OCI-M2 (cell line): ENCODE measurements around the gene FOXJ3.

Source experiments
- DNase-seq: peaks from one replicate; lab custom pipeline; 2025; ENCODE audit not compliant: unreplicated experiment; lab: John Stamatoyannopoulos, UW

Gene FOXJ3

DNA sequence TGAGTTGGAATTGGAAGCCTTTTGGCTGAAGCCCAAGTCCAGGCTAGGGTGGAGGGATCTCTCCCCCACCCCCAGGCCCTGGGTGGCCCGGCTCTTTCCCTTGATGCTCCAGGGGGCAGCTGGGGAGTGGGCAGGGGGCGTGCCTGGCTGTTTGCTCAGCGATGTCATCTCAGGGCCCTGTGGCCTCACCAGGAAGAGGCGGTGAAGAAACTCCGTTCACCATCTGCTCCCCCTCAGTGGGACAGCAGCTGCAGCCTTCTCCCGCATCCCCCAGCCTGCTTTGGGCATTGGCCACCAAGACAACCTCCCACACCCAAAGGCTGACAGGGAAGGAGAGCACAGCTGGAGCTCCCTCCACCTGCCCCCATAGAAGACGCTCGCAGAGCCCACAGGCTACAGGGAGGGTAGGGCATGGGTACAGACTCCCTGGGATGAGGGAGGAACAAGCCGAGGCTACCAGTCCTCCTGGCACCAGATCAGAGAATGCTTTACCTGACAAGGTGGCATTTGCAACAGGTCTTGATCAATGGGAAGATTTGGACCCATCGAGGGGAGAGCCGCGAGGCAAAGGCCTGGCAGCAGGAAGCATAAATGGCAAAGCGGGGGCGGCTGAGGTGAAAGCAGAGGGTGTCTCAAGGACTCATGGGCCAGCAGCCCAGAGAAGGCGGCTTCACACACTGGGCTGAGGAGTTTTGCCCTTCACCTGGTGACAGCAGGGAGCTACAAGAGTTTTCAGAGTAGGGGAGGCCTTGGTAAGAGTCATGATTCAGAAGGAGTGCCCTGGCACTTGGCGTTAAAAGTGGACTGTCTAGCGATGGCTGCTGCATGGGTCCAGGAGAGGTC, 164.0 kb downstream of the FOXJ3 start:
- DNase-seq: no peak

DNA sequence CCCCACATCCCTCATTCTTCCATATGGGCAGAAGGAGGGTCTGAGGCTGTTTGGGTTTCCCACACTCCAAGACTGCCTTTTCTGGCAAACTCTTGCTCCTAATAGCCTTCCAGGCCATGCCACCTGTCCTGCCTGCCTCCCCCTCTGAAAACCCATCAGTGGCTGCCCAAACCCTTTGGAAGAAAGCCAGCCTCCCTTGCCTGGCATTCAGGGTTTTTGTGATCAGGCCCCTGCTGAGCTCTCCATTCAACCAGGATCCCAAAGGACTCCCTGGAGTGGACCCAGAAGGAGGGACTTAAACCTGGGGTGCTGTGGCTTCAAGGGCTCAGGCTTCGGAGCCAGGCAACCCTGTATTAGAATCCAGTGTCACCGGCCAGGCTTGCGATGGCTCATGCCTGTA, 166.3 kb downstream of the FOXJ3 start:
- no peak for DNase-seq

DNA sequence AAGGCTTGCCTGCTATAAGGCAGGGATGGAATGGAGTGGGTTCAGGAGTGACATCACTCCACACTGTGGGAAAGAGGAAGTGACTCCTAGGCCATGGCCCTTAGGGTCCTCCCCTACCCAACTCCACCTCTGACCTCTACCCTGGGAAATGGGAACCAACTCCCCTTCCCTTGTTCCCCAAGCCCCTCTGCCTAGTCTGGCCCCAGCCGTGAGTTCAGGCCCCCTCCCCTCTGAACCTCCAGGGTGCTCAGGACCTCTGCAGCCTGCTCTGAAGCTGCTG, 166.7 kb downstream of the FOXJ3 start:
- DNase-seq: no peak

DNA sequence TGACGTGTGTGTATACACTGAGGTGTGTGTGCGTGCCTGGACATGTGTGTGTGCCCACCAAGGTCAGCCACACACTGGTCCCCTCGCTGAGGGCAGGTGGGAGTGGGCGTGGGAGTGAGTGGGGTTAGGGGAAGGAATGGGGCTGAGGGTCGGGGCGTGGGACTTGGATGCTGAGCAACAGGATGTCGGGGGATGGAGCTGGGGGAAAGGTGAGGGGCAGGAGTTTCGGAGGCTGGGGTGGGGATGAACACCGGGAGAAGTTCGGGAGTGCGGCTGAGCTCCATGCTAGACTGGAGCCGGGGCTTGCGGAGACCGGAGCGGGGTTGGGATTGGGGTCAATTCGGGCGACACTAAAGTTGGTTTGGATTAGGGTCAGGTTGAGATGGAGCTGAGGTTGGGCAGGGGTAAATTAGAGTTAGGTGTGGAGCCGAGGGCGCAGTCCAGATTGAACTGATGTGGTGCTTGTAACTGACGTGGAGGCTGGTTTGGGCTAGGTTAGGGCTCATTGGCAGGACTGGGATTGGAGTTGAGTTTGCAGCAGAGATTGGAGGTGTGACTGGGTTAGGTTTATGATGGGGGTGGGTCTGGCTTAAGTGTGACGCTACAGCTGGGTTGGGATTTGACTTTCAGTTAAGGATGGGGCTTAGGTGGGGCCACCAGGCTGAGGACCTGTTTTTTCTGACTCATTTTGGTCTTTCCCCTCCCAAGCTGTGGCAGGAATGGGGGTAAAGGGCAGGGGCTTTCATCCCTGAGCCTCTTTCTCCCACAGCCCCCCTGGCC, 167.2 kb downstream of the FOXJ3 start:
- DNase-seq: no peak

DNA sequence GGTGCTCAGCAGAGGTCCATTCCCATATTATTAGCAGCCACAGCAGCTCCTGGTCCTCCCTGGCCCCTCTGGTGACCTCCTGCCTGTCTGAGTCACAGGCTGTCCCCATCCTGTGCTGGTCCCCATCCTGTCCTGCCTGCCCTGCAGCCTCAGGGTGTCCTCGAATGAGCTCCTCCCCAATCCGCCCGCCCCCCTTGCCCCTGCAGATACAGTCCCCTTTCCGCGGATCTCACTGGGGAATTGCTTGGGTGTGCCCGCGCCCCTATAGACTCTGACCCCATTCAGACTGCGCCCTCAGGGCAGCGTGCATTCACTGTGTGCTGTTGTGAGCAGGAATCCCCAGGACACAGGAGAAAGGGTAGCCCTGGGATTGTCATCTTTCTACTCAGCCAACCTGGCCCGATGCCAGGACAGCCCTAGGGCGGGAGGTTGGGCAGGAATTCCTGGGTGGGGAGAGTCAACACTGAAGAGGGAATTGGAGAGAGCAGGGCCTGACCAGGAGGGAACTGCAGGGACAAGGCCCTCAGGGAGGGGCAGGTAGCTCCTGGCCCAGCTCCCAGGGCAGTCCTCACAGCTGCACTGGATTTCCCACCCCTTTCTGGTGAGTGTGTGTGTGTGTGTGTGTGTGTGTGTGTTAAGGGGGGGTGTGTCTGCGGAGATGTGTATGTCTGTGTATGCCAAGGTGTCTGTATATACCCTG, 169.4 kb downstream of the FOXJ3 start:
- no peak for DNase-seq

DNA sequence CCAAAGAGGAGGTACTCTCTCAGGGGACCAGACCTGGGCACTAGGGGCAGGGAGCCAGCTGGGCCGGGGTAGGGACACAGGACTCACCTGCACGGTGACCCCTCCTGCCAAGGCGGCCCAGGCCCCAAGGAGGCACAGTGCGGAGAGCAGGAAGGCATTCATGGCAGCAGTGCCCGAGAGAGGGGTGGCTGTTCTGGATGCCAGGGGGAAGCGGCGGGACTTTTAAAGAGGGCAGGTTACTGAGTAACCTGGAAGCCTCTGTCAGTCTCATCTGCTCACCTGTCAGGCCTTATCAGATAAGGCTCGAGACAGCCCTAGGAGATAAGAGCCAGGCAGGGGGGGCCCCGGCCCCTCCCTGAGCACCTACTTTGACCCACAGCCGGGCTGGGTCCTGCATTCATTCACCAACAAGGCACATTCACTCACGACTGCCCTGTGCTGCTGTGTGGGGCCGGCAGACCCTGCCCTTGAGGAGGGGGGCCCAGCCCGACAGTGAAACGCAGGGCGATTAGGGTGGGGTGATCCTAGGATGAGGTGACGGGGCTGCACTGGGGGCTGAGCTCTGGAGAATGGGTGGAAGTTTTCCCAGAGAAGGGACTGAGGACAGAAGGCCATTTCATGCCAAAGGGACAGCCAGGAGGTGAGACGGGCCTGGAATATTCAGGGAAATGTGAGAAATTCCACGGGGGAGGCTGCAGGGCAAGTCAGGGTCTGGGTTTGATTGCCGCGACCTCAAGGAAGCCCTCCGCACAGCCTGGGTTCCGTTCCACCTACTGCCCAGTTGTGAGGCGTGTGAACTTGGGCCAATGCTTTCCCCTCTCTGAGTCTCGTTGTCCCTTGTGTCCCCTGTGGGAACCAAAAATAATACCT, 170.2 kb downstream of the FOXJ3 start, which contains the start of gene GUCA2A:
TSS of gene GUCA2A (minus strand) at position 195 of the 870 bp plus-strand sequence. CDS start at position 162, 33 bp downstream.
- DNase-seq: no peak

DNA sequence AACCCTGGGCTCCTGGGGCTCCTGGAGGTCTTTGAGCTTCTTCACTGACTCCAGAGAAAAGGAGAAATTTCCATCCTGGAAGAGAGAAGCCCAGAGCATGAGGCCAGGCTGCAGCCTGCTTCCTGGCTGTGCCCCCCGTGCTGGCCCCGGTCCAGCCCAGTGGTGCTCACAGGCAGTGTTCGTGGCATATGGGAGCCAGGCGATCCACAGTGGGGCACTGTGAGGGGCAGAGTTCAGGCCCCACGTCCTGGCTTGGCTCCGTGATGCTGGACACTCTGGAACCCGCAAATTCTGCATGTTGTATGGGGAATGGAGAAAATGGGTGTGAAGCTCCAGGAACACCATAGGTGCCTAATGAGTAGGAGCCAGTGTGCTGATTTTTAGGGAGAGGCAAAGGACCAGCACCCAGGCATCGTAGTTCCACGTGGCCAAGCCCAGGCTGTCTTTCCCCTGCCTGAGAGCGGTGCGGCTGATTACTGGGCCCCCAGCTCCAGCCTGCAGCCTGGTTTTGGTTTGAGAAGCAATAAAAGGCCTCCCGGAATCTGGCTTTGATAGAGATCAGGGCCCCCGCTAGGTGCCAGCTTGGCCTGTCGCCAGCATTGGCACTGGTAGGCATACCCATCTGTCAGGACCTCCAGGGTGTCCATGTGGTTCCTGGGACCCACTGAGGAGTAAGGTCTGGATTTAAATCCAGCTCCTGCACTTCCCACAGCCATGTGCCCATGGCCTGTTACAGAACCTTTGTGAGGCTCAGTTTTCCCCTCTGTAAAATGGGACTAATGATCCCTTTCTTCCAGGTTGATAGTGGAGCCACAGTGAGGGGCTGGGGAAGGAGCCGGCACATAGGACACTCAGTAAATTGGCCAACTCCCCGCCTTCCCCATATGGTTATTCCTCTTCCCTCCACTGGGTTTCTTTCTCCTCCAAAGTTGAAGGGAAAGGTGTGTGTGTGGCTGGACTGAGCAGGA, 171.2 kb downstream of the FOXJ3 start:
- DNase-seq: no peak

DNA sequence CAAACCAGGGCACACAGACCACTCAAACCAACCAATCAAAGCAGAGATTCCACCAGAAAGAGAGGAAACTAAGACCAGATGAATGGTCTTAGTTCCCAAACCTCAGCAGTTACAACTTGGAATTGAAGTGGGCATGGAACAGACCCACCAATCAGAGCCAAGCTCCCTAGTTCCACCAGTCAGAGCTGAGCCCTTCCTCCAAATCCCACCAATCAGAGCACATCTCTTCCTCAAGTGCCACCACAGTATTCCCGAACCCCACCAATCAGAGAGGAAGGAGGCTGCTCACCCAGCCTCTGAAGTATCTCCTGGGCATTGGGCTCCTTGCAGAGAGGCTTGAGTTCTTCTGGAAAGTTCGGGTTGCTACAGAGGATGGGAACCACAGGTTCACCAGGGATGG, 171.9 kb downstream of the FOXJ3 start:
- DNase-seq: no peak

DNA sequence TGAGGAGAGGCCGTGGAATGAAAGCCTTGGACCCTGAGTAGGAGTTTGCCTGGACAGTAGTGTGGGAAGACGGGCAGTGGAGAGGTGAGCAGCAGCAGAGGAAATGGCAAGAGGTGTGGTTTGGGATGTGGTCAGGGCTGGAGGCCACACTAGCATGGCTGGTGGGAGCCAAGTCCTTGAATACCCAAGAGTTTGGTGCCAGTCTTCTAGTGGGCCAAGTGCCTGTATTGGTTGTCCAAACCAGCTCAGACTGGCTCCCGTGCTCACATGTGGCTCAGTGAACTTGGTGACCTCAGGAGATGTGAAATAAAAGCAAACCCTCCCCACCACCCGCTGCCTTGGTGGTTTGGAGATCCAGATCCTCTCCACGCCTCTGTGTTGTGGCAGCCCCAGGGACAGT, 172.9 kb downstream of the FOXJ3 start:
- DNase-seq: no peak

DNA sequence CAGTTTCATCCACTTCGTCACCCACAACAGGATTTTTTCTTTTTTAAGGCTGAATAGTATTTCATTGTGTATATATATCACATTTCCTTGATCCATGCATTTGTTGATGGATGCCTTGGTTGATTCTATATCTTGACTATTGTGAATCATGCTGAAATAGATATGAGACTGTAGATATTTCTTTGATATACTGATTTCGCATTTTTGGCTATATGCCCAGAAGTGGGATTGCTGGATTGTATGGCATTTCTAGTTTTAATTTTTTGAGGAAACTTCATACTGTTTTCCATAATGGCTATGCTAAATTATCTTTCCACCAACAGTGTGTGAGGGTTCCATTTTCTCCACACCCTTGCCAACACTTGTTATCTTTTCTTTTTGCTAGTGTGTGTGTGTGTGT, 176.8 kb downstream of the FOXJ3 start:
- no peak for DNase-seq

DNA sequence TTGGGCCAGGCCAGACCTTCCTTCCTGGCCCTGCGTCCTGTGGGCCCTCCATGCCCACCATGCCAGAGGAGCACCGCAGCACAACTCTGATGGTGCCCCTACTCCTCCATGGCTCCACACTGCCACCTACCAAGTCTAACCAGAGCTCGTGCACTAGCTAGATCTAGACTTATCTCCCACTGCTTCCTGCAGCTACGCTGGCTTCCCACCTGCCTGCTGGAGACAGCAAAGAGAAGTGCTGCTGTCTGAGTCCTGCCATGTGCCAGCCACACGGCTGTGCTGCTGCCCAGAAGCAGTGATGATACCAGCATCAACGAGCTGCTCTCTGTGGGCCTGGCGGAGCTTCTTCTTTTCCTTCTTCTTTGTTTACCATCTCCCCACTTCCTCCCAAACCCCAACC, 177.4 kb downstream of the FOXJ3 start:
- no peak for DNase-seq

DNA sequence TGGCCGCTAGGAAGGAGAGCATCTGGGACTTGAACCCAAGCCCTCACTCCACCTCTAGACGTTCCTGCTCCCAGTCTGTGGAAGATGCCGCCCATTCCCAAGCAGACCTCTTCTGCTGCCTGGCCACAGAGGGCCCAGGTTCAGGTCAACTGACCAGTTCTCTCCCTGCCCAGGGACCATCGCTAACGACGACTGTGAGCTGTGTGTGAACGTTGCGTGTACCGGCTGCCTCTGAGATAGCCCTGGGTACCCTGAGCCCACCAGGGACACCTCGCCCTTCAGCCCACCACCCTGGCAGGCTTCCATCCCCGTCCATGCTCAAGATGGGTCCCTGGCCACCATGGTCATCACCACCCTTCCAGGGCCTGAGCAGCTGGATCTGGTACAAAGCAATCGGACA, 179.7 kb downstream of the FOXJ3 start:
- DNase-seq: no peak

DNA sequence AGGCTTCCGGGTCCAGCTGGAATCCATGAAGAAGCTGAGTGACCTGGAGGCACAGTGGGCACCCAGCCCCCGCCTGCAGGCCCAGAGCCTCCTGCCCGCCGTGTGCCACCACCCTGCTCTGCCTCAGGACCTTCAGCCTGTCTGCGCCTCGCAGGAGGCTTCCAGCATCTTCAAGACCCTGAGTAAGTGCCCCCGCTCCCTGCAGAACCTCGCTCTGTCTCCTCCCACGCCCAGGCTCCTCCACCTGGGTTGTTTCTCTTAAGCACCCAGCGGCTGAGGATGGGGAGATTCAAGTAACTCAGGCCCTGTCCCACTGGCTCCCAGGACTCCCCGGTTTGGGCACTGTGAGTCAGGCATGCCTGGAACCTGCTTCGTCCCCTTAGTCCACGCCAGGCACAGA, 180.3 kb downstream of the FOXJ3 start:
- no peak for DNase-seq

DNA sequence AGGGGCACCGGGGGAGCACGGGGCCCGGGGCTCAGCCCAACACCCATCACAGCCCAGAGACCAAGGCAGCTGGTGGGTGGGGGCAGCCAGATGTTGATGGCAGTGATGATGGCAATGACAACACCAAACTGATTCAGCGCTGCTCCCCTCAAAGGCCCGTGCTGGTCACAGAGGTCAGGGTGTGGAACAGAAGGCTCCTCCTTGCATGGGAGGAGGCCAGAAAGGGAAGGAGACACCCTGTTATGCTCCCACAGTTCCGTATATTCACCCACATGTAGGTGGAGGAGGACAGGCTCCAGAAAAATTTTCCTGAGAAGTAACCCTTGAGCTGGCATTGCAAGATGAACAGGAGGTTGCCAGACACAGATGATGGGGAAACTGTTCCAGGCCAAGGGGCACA, 181.4 kb downstream of the FOXJ3 start:
- no peak for DNase-seq

DNA sequence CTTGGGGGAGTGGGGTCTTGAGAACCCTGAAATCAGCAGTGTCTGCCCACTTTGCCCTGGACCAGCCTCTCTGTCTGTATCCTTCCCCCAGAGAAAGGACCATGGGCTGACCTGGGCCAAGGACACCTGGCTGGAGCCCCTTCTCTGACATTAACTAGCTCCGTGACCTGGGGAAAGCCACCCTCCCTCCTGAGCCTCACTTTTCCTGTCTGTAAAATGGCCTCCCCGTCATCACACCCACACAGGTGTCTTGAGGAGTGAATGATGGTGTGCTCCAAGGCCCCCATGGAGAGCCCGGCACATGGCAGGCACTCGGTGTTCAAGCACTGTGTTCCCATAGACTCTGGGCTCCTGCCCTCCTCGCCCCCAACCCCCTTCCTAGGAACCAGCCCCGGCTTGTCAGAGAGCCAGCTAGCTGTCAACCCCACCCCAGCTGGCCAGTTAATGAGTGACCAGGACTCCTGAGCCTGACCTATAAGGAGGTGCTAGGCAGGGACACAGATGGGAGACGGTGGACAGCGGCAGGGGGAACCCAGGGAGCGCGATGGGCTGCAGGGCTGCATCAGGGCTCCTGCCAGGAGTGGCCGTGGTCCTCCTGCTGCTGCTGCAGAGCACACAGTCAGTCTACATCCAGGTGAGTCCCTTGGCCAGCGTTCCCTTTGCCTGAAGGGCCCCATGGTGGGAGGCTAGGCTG, 182.0 kb downstream of the FOXJ3 start, which contains the start of gene GUCA2B:
TSS of gene GUCA2B (plus strand) at position 504 of the 694 bp plus-strand sequence. CDS start at position 545, 41 bp downstream.
- no peak for DNase-seq

DNA sequence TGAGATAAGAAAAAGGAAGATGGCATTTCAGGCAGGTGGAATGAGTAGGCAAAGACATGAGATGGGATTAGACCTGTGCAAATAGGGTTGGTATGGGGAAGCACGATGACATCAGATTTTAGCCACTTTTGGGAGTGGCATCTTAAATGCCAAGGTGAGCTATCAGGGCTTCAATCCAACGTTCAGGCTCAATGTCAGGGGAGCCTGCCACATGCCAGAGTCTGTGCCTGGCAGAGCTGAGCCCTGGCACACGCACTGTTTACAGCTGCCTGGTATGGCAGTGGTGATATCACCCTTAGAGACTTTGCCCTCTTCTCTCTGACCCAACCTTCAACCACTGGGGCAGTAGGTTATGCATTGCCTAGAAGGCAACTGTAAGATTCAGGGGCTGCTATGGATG, 182.9 kb downstream of the FOXJ3 start:
- no peak for DNase-seq

DNA sequence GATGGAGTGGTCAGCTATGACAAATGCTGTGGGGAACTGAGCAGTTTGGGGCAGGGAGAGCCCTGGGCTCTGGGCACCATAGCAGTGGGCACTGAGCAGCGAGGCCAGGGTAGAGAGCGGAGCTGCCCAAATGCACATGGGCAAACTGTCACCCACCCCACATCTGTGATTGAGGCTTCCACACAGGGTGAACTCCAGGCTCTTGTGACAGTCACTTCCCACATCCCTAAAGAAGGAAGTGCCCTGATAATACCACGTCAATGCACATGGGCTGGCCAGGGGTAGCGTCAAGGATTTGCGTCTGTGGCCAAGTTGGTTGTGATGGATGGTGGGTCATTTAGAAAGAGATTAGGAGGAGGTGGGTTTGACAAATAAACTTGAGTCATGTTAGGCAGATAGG, 184.4 kb downstream of the FOXJ3 start:
- no peak for DNase-seq

DNA sequence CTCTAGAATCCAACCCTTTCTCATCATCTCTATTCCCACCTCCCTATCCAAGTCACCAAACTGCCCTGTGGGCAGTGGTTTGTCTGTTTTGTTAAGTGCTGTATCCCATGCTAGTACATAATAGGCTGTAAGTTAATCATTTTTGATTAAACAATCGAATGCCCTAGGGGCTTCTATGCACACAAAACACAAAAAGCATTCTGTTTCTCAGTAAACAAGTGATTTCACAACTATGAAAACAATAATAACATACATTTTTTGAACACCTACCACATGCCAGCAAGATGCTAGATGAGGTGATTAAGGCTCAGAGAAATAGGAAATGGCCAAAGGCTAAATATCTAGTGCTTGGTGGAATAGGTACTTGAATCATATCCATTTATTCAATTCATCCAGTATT, 186.9 kb downstream of the FOXJ3 start:
- no peak for DNase-seq
